Right lobe of liver (tissue), 6 donors: ENCODE data around the gene DBF4B. TPM values are rescaled to one million over a fixed set of nuclear protein-coding genes. Genes with fewer than 3 reads are reported as not detected.
A peak's percentile ranks its signal among the peaks of the same experiment; 100 is the strongest.

Source experiments
- ATAC-seq, 4 donors: fragments of 200-7000 bp; cut with Tn5 transposase; one replicate each; pipeline ENCODE4 v1.9.1; 2020; ENCODE audit warnings: mild to moderate bottlenecking in 4 of 4, moderate library complexity in 4 of 4
- DNase-seq, 3 donors: peaks; one replicate each; pipeline ENCODE4 v3.0.0-alpha.2; 2020
- H3K27ac ChIP-seq, 3 donors: fragments of 200-600 bp; one replicate each; pipeline ENCODE4 v1.8.0; 2022
- H3K27me3 ChIP-seq, 2 donors: fragments of 200-600 bp; one replicate each; pipeline ENCODE4 v1.8.0; 2022
- H3K36me3 ChIP-seq, 4 donors: fragments of 200-600 bp; sonication (generic) in 1 of 4; one replicate each; pipeline versions ENCODE4 v1.5.1 to v1.8.0; 2017 to 2022; ENCODE audit warnings: control low read depth in 1 of 4
- H3K4me1 ChIP-seq, 4 donors: fragments of 200-600 bp; sonication (generic) in 1 of 4; one replicate each; pipeline versions ENCODE4 v1.5.1 to v1.8.0; 2017 to 2022; ENCODE audit warnings: control low read depth in 1 of 4
- H3K4me3 ChIP-seq, 3 donors: fragments of 200-600 bp; one replicate each; pipeline ENCODE4 v1.8.0; 2022
- H3K9me3 ChIP-seq, 4 donors: fragments of 200-600 bp; sonication (generic) in 1 of 4; one replicate each; pipeline versions ENCODE4 v1.5.1 to v1.8.0; 2017 to 2022; ENCODE audit warnings: control low read depth in 1 of 4
- CTCF ChIP-seq, 4 donors: fragments of 200-600 bp in 3 of 4; fragments of 450-650 bp in 1 of 4; IDR thresholded peaks; one replicate each; pipeline versions ENCODE4 v1.5.1 to v1.8.0; 2016 to 2022; ENCODE audit warnings: antibody characterized with exemption in 4 of 4, mild to moderate bottlenecking in 2 of 4
- POLR2A ChIP-seq: fragments of 450-650 bp; IDR thresholded peaks from one replicate; pipeline ENCODE4 v1.6.1; 2017; ENCODE audit warnings: antibody characterized with exemption, mild to moderate bottlenecking
- WGBS: methylation state at CpG from one replicate; pipeline ENCODE4 v1.1.6; 2018; ENCODE audit warnings: low coverage, low lambda C conversion rate; ENCODE audit not compliant: insufficient coverage; ENCODE audit errors: missing lambda C conversion rate; 5-methylcytosine and 5-hydroxymethylcytosine counted together
- intact Hi-C, 2 donors: fragments of 100-400 bp; cut with DNase I; formaldehyde crosslinking; loops; one replicate each; pipeline versions ENCODE4 v1.11.2 to v1.14.1; 2022
- total RNA-seq, 6 experiments: library from RNA; depleted of rRNA in 2 of 6; stranded (reverse); fragments of >200 nt in 2 of 6; fragmentation: NEBNext Ultra II Directional in 3 of 6; extraction: Animal tissue kit (Norgen Biotek cat#: 25700) in 3 of 6; gene quantifications; one replicate each; pipeline versions ENCODE4 v1.1.0 to v1.2.4, GENCODE V29; 2016 to 2023
- donor health status: DM: no; HTN: yes; CAD: no.
- donor health status: DM: no; HTN: no; CAD: no.
- donor health status: DM: no; HTN: no; CAD: no.
- donor health status: DM: no; HTN: yes; CAD: no.
- donor health status: DM: no; HTN: yes; CAD: no.

The DBF4B gene
- total RNA-seq, 6 experiments from 2014 or later, result 0.81 to 2.3 (median 1.7) TPM

GRCh38 chr17:44786551-44787081 is 78.2 kb downstream of the DBF4B start:
- no peaks in the 10 kb centered on the region for H3K36me3 ChIP-seq
- ATAC-seq (peak in 1 of 4 donors; percentile 24), DNase-seq (no peak)
- no peaks in the 10 kb centered on the region for H3K4me1 ChIP-seq
- 57% methylated on average over 8 of the region's 16 CpGs for WGBS
- no peaks in the 10 kb centered on the region for H3K9me3 ChIP-seq
- no peaks in the 10 kb centered on the region for H3K27me3 ChIP-seq
- intact Hi-C loops, result no loop called here
- TF ChIP-seq CTCF (IDR thresholded peaks at IDR 0.05), result no peak
- no peak for TF ChIP-seq POLR2A
- H3K4me3 ChIP-seq, result no peak overlapping the region
- H3K27ac ChIP-seq, result no peak overlapping the region

- Histone ChIP-seq H3K4me3 (no peak overlapping the region), H3K27me3 (no peaks in the 10 kb centered on the region), H3K27ac (no peak overlapping the region), H3K36me3 (no peaks in the 10 kb centered on the region), H3K9me3 (no peaks in the 10 kb centered on the region), H3K4me1 (no peaks in the 10 kb centered on the region)
- DNase-seq, result no peak
- no peak for ATAC-seq
- TF ChIP-seq POLR2A (no peak), CTCF (IDR thresholded peaks at IDR 0.05) (no peak)
- intact Hi-C loops, result no loop called here
- WGBS, result 76% methylated on average over 14 of the region's 15 CpGs
Observed at GRCh38 chr17:44787271-44787940, 78.9 kb downstream of the DBF4B start.

GRCh38 chr17:44788139-44788538 is 79.7 kb downstream of the DBF4B start:
- Histone ChIP-seq H3K9me3 (no peaks in the 10 kb centered on the region), H3K4me3 (no peak overlapping the region), H3K4me1 (no peaks in the 10 kb centered on the region), H3K36me3 (no peaks in the 10 kb centered on the region), H3K27ac (no peak overlapping the region), H3K27me3 (no peaks in the 10 kb centered on the region)
- ATAC-seq (no peak), DNase-seq (no peak)
- WGBS, result 38% methylated on average over 3 of the region's 7 CpGs
- intact Hi-C loops, result no loop called here
- TF ChIP-seq CTCF (IDR thresholded peaks at IDR 0.05) (no peak), POLR2A (no peak)

GRCh38 chr17:44792276-44792675 is 83.8 kb downstream of the DBF4B start:
- Histone ChIP-seq H3K36me3 (no peaks in the 10 kb centered on the region), H3K4me1 (no peaks in the 10 kb centered on the region), H3K27me3 (no peaks in the 10 kb centered on the region), H3K4me3 (no peak overlapping the region), H3K9me3 (no peaks in the 10 kb centered on the region), H3K27ac (no peak overlapping the region)
- WGBS, result no CpG with 5 or more reads among the region's 1 CpG
- DNase-seq (no peak), ATAC-seq (no peak)
- intact Hi-C loops, result no loop called here
- TF ChIP-seq POLR2A, result no peak
- no peak for TF ChIP-seq CTCF (IDR thresholded peaks at IDR 0.05)
